AML-193 (cell line): ENCODE measurements around the gene NIPSNAP2.
"Not testable (repeated sequence)": the region's sequence is repeated elsewhere in the genome, so short reads cannot be mapped to it uniquely, and the experiment has no call there.

ENCODE experiments used
- DNase-seq, 2 experiments: peaks; one replicate each; lab custom pipeline; 2025; lab: John Stamatoyannopoulos, UW

Gene NIPSNAP2

DNA sequence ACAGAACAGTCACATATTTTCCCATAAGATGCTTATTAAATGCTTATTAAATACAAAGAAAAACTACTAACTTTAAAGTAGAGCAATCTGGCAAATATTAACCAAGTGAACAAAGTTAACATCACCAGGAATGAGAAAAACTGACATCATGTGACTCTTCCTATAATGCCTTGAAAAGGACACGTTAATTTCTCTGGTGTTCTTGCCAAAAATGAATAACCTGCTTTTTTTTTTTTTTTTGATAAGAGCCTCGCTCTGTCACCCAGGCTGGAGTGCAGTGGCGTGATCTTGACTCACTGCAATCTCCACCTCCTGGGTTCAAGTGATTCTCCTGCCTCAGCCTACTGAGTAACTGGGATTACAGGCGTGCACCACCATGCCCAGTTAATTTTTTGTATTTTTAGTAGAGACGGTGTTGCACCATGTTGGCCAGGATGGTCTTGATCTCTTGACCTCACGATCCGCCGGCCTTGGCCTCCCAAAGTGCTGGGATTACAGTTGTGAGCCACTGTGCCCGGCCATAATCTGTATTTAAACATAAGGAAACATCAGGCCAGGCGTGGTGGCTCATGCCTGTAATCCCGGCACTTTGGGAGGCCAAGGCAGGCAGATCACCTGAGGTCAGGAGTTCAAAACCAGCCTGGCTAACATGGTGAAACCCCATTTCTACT lies 83.2 kb downstream of the NIPSNAP2 start:
- not testable (repeated sequence) for DNase-seq

- no peak for DNase-seq
Measured at GRCh38 chr7:56048245-56048644, 83.9 kb downstream of the NIPSNAP2 start.

- DNase-seq: not testable (repeated sequence)
Measured at GRCh38 chr7:56048763-56049162, 84.4 kb downstream of the NIPSNAP2 start.
